IMR-90 (cell line): Measurements from ENCODE around the gene TIAM2.

Source experiments
- POLR2A ChIP-seq: IDR thresholded peaks from 2 replicates; pipeline ENCODE4 v1.6.1; 2012; ENCODE audit warnings: mild to moderate bottlenecking, low read depth, low read length
- RAD21 ChIP-seq: IDR thresholded peaks from 2 replicates; pipeline ENCODE4 v1.6.1; 2012; ENCODE audit warnings: low read length, improper control_type of control experiment
- RCOR1 ChIP-seq: IDR thresholded peaks from 2 replicates; pipeline ENCODE4 v1.6.1; 2012; ENCODE audit warnings: mild to moderate bottlenecking, low read length, improper control_type of control experiment; ENCODE audit not compliant: insufficient replicate concordance
- RFX5 ChIP-seq: IDR thresholded peaks from 2 replicates; pipeline ENCODE4 v1.8.0; 2012; ENCODE audit warnings: low read depth, mild to moderate bottlenecking, low read length, moderate library complexity
- TF ChIP-seq, protein P1 (sequence below): conservative IDR thresholded peaks from 2 replicates; pipeline ENCODE4 v1.5.1; 2012; ENCODE audit warnings: mild to moderate bottlenecking, low read depth, low read length, improper control_type of control experiment

- TF ChIP-seq RFX5 (no peak), POLR2A (no peak), RAD21 (no peak), RCOR1 (no peak)
- TF ChIP-seq, protein P1, sequence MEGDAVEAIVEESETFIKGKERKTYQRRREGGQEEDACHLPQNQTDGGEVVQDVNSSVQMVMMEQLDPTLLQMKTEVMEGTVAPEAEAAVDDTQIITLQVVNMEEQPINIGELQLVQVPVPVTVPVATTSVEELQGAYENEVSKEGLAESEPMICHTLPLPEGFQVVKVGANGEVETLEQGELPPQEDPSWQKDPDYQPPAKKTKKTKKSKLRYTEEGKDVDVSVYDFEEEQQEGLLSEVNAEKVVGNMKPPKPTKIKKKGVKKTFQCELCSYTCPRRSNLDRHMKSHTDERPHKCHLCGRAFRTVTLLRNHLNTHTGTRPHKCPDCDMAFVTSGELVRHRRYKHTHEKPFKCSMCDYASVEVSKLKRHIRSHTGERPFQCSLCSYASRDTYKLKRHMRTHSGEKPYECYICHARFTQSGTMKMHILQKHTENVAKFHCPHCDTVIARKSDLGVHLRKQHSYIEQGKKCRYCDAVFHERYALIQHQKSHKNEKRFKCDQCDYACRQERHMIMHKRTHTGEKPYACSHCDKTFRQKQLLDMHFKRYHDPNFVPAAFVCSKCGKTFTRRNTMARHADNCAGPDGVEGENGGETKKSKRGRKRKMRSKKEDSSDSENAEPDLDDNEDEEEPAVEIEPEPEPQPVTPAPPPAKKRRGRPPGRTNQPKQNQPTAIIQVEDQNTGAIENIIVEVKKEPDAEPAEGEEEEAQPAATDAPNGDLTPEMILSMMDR: no peak
Observed at GRCh38 chr6:155303361-155303870, 308.3 kb downstream of the TIAM2 start.
